ENCODE results near the gene COX15. TPM values are rescaled to one million over a fixed set of nuclear protein-coding genes. Genes with fewer than 3 reads are reported as not detected.

Gene COX15
- total RNA-seq, 1 donor from 2014 or later: 29.4 TPM

GRCh38 chr10:99693933-99694583 is 37.9 kb downstream of the COX15 start:
- peak overlapping the region; percentile 19 for H3K27ac Mint-ChIP-seq (ENCODE audit: unreplicated experiment)
- no peak overlapping the region for H3K4me3 Mint-ChIP-seq (ENCODE audit: unreplicated experiment)
- no peaks in the 10 kb centered on the region for H3K9me3 Mint-ChIP-seq (ENCODE audit: unreplicated experiment)
- no peak for DNase-seq (ENCODE audit: extremely low spot score, unreplicated experiment)
- H3K4me1 Mint-ChIP-seq (ENCODE audit: unreplicated experiment): peaks cover 5% of the 10 kb centered on the region
- TF ChIP-seq, protein P1, sequence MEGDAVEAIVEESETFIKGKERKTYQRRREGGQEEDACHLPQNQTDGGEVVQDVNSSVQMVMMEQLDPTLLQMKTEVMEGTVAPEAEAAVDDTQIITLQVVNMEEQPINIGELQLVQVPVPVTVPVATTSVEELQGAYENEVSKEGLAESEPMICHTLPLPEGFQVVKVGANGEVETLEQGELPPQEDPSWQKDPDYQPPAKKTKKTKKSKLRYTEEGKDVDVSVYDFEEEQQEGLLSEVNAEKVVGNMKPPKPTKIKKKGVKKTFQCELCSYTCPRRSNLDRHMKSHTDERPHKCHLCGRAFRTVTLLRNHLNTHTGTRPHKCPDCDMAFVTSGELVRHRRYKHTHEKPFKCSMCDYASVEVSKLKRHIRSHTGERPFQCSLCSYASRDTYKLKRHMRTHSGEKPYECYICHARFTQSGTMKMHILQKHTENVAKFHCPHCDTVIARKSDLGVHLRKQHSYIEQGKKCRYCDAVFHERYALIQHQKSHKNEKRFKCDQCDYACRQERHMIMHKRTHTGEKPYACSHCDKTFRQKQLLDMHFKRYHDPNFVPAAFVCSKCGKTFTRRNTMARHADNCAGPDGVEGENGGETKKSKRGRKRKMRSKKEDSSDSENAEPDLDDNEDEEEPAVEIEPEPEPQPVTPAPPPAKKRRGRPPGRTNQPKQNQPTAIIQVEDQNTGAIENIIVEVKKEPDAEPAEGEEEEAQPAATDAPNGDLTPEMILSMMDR (IDR thresholded peaks at IDR 0.05): no peak
- no peaks in the 10 kb centered on the region for H3K27me3 Mint-ChIP-seq (ENCODE audit: unreplicated experiment)
- H3K36me3 Mint-ChIP-seq (ENCODE audit: unreplicated experiment): peaks cover 48% of the 10 kb centered on the region

DNA sequence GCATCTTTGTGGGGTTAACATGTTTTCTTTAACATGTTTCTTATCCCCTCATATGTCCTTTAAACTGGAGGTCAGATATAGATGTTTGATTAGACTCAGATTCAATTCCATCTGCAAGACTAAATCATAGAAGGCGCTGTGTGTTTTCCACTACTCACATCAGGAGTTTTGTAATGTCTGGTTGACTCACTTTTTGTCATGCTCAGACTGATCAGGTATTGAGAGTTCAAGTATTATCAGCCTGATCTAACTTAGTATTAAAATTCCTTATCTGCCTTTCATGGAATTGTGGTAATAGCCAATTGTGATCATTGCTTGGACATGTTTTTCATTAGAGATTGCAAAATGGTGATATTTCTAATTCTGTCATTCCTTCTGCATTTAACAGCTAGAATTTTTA is 42.5 kb downstream of the COX15 start:
- H3K27me3 Mint-ChIP-seq (ENCODE audit: unreplicated experiment): no peaks in the 10 kb centered on the region
- DNase-seq (ENCODE audit: extremely low spot score, unreplicated experiment): no peak
- peaks cover 38% of the 10 kb centered on the region for H3K36me3 Mint-ChIP-seq (ENCODE audit: unreplicated experiment)
- no peak overlapping the region for H3K4me3 Mint-ChIP-seq (ENCODE audit: unreplicated experiment)
- no peaks in the 10 kb centered on the region for H3K9me3 Mint-ChIP-seq (ENCODE audit: unreplicated experiment)
- TF ChIP-seq, protein P1 (IDR thresholded peaks at IDR 0.05): no peak
- peaks cover 5% of the 10 kb centered on the region for H3K4me1 Mint-ChIP-seq (ENCODE audit: unreplicated experiment)
- H3K27ac Mint-ChIP-seq (ENCODE audit: unreplicated experiment): no peak overlapping the region

- H3K27me3 Mint-ChIP-seq (ENCODE audit: unreplicated experiment): no peaks in the 10 kb centered on the region
- TF ChIP-seq, protein P1 (IDR thresholded peaks at IDR 0.05): no peak
- no peak overlapping the region for H3K4me3 Mint-ChIP-seq (ENCODE audit: unreplicated experiment)
- H3K4me1 Mint-ChIP-seq (ENCODE audit: unreplicated experiment): no peaks in the 10 kb centered on the region
- H3K36me3 Mint-ChIP-seq (ENCODE audit: unreplicated experiment): peaks cover 18% of the 10 kb centered on the region
- no peak for DNase-seq (ENCODE audit: extremely low spot score, unreplicated experiment)
- H3K9me3 Mint-ChIP-seq (ENCODE audit: unreplicated experiment): no peaks in the 10 kb centered on the region
- H3K27ac Mint-ChIP-seq (ENCODE audit: unreplicated experiment): no peak overlapping the region
Measured at GRCh38 chr10:99685597-99685967, 46.3 kb downstream of the COX15 start.

- no peak for DNase-seq (ENCODE audit: extremely low spot score, unreplicated experiment)
- Mint-ChIP-seq H3K27me3 (ENCODE audit: unreplicated experiment) (no peaks in the 10 kb centered on the region), H3K27ac (ENCODE audit: unreplicated experiment) (no peak overlapping the region), H3K4me3 (ENCODE audit: unreplicated experiment) (no peak overlapping the region), H3K9me3 (ENCODE audit: unreplicated experiment) (no peaks in the 10 kb centered on the region), H3K36me3 (ENCODE audit: unreplicated experiment) (peaks cover 22% of the 10 kb centered on the region), H3K4me1 (ENCODE audit: unreplicated experiment) (no peaks in the 10 kb centered on the region)
- TF ChIP-seq, protein P1 (IDR thresholded peaks at IDR 0.05): no peak
Measured at GRCh38 chr10:99682752-99683151, 49.2 kb downstream of the COX15 start.

Other genes with a start within 250 kb of the COX15 start
- gene NKX2-3, start 199.2 kb downstream of the COX15 start, total RNA-seq: not detected in 2 replicates
- gene SLC25A28, start 111.7 kb downstream of the COX15 start, total RNA-seq: 27.5 and 32.9 TPM in 2 replicates
- 21.7 and 22.8 TPM in 2 replicates for gene ENTPD7, start 72.6 kb downstream of the COX15 start, total RNA-seq
- 16.6 and 18.7 TPM in 2 replicates for gene CUTC, start 107 bp upstream of the COX15 start, total RNA-seq
- gene ABCC2, start 50.5 kb upstream of the COX15 start, total RNA-seq: 0.24 and 0.39 TPM in 2 replicates

Data from osteocyte (in vitro differentiated cells).